ENCODE data around the gene CREBL2.
A peak's percentile ranks its signal among the peaks of the same experiment; 100 is the strongest.
"Not testable (repeated sequence)": the region's sequence is repeated elsewhere in the genome, so short reads cannot be mapped to it uniquely, and the experiment has no call there.

Gene CREBL2

GRCh38 chr12:12611512-12612306 lies at the start of gene CREBL2:
TSS of gene CREBL2 (plus strand) at chr12:12611876. CDS start at chr12:12612173, 297 bp downstream.
- peak; percentile 98 for DNase-seq

- peak; percentile 21 for DNase-seq
Measured at GRCh38 chr12:12562016-12562483, 49.6 kb upstream of the CREBL2 start.

- peak; percentile 84 for DNase-seq
Measured at GRCh38 chr12:12562585-12563261, 49.0 kb upstream of the CREBL2 start, which contains the start of gene DUSP16. TSS of gene DUSP16 (minus strand) at chr12:12562863. CDS start at chr12:12521098, 41,765 bp downstream.

- peak; percentile 5 for DNase-seq
Measured at GRCh38 chr12:12563290-12563928, 48.3 kb upstream of the CREBL2 start.

- DNase-seq: no peak
Measured at GRCh38 chr12:12564911-12565310, 46.8 kb upstream of the CREBL2 start.

- not testable (repeated sequence) for DNase-seq
Measured at GRCh38 chr12:12565971-12566370, 45.7 kb upstream of the CREBL2 start.

- no peak for DNase-seq
Measured at GRCh38 chr12:12572659-12573058, 39.0 kb upstream of the CREBL2 start.

GRCh38 chr12:12577786-12578185 lies 33.9 kb upstream of the CREBL2 start:
- DNase-seq: no peak

- not testable (repeated sequence) for DNase-seq
Measured at GRCh38 chr12:12580716-12581115, 31.0 kb upstream of the CREBL2 start.

GRCh38 chr12:12582193-12582881 lies 29.3 kb upstream of the CREBL2 start:
- DNase-seq: no peak

- DNase-seq: no peak
Measured at GRCh38 chr12:12582895-12583303, 28.8 kb upstream of the CREBL2 start.

GRCh38 chr12:12583510-12584178 lies 28.0 kb upstream of the CREBL2 start:
- no peak for DNase-seq

GRCh38 chr12:12585115-12585863 lies 26.4 kb upstream of the CREBL2 start:
- no peak for DNase-seq

GRCh38 chr12:12586879-12587675 lies 24.6 kb upstream of the CREBL2 start:
- DNase-seq: no peak

- DNase-seq: no peak
Measured at GRCh38 chr12:12587878-12588277, 23.8 kb upstream of the CREBL2 start.

GRCh38 chr12:12588436-12588835 lies 23.2 kb upstream of the CREBL2 start:
- DNase-seq: not testable (repeated sequence)

GRCh38 chr12:12590961-12591360 lies 20.7 kb upstream of the CREBL2 start:
- DNase-seq: no peak

GRCh38 chr12:12592930-12593329 lies 18.7 kb upstream of the CREBL2 start:
- DNase-seq: no peak

- not testable (repeated sequence) for DNase-seq
Measured at GRCh38 chr12:12595929-12596328, 15.7 kb upstream of the CREBL2 start.

GRCh38 chr12:12596598-12596997 lies 15.1 kb upstream of the CREBL2 start:
- DNase-seq: not testable (repeated sequence)

GRCh38 chr12:12598864-12599263 lies 12.8 kb upstream of the CREBL2 start:
- no peak for DNase-seq

Measured in hematopoietic multipotent progenitor cell treated with erythropoietin and hydrocortisone succinate and interleukin-3 and kit ligand, for 6 days (in vitro differentiated cells).